ENCODE data around the gene DDX51. TPM values are rescaled to one million over a fixed set of nuclear protein-coding genes. Genes with fewer than 3 reads are reported as not detected.

DDX51 gene, protein sequence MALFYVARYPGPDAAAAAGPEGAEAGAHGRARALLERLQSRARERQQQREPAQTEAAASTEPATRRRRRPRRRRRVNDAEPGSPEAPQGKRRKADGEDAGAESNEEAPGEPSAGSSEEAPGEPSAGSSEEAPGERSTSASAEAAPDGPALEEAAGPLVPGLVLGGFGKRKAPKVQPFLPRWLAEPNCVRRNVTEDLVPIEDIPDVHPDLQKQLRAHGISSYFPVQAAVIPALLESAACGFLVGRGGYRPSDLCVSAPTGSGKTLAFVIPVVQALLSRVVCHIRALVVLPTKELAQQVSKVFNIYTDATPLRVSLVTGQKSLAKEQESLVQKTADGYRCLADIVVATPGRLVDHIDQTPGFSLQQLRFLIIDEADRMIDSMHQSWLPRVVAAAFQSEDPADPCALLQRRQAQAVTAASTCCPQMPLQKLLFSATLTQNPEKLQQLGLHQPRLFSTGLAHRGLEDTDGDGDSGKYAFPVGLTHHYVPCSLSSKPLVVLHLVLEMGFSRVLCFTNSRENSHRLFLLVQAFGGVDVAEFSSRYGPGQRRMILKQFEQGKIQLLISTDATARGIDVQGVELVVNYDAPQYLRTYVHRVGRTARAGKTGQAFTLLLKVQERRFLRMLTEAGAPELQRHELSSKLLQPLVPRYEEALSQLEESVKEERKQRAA
- 9.9 and 16.0 TPM in 2 replicates for total RNA-seq

DNA sequence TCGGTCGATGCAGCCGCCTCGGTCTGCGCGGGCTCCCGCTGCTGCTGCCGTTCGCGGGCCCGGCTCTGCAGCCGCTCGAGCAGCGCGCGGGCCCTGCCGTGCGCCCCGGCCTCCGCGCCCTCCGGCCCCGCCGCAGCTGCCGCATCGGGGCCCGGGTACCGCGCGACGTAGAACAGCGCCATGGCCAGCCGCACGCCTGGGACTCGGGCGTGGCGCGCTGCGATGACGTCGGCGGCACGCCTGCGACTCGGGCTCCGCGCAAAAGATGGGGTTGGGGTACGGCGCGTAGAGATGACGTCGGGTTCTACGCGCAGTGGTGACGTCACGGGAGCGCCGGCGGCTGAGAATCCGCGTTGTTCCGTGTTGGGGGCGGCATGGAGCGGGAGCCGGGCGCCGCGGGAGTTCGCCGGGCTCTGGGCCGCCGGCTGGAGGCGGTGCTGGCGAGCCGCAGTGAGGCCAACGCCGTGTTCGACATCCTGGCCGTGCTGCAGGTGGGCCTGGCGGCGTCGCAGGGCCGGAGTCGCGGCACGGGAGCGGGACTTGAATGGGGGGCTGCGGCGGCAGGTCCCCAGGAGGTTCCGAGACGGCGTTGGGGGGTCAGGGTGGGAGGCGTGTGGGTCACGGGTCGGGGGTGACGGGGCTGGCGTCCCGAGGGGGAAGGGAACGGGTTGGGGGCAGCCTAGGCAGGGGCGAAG lies at the start of gene DDX51, which contains the start of gene NOC4L:
Gene DDX51 (minus strand): TSS at position 205 of the 695 bp plus-strand sequence. CDS start 23 bp downstream, at position 182.
Gene NOC4L (plus strand): TSS at position 343 of the 695 bp plus-strand sequence. CDS start 32 bp downstream, at position 375.
- peak; percentile 47 for DNase-seq (ENCODE audit: extremely low read depth, low read depth, low spot score)

DNA sequence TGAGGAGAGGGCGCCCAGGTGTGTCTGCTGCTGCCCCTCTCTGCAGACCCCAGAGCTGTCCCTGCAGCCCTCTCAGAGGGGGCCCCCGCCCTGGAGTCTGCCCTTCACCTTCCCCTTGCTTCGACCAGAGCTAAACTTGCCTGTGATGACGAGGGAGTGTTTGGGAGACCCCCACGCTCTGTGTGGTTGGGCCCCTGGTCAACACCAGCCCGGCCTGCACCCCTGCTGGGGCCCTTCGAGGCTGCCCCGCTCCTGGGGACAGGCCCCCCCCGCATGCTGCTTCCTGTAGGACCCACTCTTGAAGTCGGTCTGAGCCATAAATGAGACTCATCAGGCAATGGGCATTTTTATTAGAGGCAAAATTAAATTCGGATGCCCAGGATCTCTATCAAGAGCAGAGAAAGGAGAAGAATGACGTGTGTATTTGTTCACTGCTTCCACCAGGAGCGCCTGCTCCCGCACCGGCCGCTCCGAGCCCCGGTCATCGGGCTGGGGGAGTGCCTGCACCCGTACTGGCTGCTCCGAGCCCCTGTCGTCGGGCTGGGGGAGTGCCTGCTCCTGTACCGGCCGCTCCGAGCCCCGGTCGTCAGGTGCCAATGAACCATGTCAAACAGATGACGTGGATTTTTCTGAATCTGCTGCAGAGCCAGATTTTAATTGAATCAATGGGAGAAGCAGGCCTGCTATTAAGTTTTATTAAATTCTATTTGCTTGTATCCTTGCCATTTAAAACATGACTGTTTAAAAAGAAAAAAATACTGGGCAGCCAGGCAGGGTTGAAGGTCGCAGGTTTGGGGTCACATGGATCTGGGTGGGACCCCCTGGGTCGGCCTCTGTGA lies 47.8 kb upstream of the DDX51 start:
- no peak for DNase-seq (ENCODE audit: extremely low read depth, low read depth, low spot score)

DNA sequence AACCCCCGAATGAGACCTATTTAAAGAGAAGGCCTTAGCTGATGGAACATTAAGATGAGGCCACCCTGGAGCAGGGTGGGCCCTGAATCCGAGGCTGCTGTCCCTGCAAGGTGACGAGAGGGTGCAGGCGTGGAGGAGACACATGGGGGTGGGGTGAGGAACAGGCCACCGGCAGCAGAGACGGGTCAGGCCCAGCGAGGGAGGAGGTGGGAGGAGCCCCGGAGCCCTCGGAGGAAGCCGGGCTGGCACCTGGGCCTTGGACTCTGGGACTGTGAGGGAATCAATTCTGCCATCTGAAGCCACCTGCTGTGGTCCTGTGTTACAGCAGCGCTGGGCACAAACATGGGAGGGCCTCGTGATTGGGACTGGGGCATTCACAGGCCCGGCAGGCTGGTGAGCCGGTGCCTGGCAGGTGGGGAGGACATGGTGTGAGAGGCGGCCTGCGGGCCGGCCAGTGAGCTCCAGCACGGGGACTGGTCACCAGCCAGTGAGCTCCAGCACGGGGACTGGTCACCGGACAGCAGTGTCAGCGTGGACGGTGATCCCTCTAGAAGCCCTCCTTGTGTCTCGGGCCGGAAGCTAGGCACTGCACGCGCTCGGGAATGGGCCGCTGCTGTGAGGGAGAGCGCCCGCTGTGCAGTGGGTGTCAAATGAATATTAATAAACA lies 46.8 kb upstream of the DDX51 start:
- no peak for DNase-seq (ENCODE audit: extremely low read depth, low read depth, low spot score)

DNA sequence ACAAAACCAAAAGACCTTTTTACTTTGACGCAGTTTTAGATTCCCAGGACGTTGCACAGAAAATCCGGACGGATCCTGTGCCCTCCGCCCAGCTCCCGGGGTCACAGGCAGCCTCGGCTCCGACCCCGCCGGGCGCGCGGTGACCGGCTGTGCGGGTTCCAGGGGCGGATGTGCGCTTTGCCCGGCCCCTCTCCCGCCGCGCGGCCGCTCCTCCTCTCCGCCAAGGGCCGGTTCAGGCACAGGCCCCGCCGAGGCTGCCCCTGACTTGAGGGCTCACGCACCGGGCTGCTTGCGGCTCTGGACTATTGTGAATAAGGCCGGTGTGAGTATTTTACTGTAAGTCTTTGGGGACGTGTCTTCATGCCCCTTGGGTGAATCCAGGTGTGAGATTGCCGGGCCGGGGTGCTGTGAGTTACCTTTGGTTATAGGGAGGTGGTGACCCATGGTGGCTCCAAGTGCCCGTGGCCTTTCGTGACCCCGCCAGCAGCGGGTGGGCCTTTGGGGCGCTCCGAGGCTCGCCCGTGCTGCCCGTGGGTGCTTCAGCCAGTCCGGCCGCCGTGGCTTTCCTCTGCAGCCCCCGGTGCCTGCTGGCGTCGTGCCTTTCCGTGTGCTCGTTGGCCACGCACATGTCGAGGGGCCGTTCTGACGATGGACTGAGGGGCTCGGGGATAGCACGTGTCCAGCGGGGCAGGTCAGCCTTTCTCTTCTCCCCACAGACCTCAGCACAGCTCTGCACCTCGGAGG lies 46.1 kb upstream of the DDX51 start:
- DNase-seq (ENCODE audit: extremely low read depth, low read depth, low spot score): no peak

DNA sequence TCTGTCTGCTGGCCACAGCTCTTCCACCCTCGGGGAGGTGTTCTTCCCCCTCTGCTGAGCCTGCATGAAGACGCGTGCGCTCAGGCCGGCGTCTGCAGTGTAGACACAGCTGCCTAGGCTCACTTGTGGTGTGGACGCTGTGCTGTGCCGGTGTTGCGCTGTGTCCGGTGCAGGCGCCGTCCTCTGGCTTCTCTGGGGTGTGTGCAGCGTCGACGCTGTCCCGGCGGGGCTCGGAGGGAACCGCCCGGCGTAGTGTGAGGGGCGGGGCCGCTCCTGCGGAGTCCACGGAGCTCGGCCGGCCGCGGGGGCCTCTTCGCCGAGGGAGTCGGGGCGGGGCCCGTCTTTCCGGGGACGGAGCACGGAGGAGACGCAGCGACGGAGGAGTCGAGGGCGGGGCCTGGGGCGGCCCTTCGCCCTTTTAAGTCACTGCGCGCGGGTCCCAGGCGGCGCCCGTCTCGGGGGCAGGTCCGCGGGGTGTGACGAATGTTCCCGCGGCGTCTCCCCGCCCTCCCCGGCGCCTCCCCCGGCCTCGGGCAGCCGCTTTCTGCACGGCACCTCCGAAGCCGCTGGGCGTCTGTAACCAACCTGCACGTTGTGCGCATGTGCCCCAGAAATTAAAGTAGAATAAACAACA lies 45.4 kb upstream of the DDX51 start:
- no peak for DNase-seq (ENCODE audit: extremely low read depth, low read depth, low spot score)

DNA sequence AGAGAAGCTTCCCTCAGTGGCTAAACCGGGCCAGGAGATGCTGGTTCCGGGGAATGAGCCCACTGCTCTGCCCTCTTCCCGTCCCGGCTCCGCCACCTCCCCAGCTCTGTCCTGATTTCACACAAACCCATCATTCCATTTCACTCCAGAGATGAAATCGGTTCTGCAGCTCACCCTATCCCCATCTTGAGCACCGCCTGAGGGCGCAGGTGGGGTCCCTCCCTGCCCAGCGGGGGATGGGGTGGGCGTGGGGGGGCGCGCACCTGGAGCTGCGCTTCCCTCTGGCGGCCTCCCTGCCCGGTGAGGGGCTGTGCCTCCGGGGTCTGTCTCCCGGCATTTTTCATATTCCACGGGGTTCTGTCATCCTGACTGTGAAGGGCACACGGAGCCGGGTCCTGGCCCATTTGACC lies 44.8 kb upstream of the DDX51 start:
- DNase-seq (ENCODE audit: extremely low read depth, low read depth, low spot score): no peak

DNA sequence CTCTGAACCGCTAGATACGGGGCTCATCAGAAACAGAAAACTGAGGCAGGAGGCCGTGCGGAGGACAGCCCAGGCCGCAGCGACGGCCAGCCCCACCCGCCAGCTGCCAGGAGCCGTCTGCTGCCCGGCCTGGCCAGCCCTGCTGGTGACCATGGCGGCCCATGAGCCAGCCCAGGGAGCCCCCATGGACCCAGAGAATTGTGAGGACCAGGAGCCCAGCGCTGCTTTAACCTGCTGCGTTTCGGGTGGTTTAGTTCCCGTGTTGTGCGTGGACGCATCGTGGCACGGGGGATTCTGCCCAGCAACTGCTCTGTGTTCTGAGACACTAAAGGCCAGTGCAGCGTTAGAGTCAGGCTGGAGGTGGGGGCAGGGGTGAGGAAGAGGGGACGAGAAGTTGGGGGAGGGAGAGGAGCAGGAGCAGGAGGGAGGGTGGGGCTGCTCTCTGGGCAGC lies 44.4 kb upstream of the DDX51 start:
- DNase-seq (ENCODE audit: extremely low read depth, low read depth, low spot score): no peak

DNA sequence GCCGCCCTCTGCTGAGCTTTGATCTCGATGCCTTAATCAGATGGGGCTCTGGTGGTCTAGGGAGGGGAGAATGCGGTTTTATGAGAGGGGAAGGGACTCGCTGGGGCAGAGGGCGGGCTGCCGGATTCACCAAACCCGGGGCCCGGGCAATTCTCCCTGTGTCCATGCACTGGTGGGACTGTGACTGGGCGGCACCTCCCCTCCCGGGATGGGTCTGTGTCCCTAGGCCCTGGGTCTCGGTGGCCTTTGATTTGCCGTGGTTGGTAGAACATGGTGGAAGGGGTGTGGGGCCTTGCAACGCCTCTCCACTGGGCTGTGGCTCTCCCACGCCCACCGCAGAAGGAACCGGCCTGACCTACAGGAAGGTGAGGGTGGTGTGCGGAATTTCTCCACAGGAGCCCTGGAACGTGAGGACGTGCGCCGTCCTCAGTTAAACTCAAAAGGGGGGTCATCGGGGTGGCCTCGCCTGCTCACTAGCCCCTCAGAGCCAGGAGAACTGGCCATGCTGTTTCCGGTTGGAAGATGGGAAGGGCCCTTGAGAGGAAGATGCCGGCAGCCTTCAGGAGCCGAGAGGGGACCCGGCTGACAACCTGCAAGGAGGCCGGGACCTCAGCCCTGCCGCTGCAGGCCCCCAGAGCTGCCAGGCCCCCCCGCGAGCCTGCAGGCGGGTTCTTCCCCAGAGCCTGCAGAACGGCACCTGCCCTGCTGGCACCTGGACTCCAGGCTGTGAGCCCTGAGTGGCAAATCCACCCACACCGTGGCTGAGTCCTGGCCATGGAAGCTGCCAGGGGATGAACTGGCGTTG lies 43.7 kb upstream of the DDX51 start:
- no peak for DNase-seq (ENCODE audit: extremely low read depth, low read depth, low spot score)

DNA sequence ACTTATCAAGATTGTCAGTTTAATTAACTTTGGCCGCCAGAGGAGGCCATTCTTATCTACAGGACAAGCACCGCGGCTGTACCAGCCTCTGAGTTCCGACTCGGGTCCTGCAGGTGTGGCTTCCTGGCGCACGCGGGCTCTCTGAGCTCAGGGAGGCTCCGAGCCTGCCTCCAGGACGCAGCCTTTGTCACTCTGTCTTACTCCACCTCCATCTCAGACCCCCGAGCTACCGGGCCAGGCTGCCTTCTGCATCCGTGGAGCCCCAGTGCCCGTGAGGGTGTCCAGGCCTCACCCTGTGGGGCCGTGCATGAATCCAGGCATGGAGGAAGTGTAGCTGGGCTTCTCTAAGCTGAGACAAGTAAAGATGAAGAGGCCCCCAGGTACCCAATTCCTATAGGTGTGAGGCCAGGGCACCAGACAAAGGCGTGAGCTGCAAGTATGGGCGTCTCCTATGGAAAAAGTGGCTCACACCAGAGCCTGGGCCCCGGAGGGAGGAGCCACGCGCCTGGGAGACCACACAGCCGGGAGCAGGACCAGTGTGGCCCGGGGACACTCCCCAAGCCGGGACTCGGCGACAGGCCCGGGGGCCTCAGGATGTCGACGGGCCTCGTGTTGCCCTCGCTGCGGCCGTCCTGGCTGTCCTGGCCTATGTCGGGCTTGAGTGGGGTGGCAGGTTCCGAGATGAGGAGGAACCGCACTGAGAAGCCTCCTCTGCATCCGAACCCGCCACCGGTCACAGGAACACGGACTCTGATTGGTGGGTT lies 42.9 kb upstream of the DDX51 start:
- DNase-seq (ENCODE audit: extremely low read depth, low read depth, low spot score): no peak

DNA sequence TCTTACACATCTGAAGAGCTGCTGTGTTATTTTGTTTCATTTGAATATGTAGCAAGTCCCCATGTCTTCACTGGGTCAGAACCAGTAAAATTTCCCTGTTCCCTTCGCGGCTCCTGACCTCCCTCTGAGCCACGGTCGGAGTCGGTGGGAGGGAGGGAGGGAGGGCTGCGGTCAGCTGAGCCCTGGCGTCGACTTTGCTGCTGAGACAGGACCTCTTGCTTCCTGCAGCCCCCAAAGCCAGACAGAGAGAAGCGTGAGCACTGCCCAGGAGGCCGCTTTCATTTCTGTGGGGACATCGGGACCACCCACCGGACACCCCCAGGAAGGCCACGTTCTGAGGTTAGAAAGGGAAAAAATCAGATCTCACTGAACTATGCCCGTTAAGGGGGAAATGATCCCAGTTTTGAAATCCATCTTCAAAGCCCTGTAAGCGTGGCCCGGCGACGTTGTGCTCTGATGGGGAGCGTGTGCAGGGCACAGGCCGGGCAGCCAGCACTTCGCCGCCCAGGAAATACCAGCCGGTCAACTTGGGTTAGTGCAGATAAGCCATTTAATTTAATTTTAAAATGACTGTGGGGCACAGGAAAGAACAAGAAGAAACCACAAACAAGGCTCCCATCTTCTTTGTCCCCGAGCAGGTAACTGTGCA lies 42.2 kb upstream of the DDX51 start:
- no peak for DNase-seq (ENCODE audit: extremely low read depth, low read depth, low spot score)

DNA sequence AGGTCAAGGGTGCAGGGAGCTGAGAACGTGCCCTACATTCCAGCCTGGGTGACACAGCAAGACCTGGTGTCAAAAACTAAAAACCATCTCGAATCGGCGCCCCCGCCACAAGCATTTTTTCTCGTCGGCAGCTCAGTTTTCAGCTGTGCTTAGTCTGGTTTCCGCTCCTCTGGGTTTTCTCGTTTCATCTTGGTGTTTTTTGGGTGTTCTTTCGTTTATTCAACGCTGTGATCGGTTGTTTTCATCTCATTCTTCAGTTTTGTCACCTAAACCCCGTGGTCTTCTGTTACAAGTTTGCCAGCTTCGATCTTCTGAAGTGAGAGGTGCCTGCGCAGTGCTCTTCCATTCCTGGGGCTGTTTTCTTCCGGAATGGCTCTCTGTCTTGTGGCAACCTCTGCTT lies 41.6 kb upstream of the DDX51 start:
- no peak for DNase-seq (ENCODE audit: extremely low read depth, low read depth, low spot score)

DNA sequence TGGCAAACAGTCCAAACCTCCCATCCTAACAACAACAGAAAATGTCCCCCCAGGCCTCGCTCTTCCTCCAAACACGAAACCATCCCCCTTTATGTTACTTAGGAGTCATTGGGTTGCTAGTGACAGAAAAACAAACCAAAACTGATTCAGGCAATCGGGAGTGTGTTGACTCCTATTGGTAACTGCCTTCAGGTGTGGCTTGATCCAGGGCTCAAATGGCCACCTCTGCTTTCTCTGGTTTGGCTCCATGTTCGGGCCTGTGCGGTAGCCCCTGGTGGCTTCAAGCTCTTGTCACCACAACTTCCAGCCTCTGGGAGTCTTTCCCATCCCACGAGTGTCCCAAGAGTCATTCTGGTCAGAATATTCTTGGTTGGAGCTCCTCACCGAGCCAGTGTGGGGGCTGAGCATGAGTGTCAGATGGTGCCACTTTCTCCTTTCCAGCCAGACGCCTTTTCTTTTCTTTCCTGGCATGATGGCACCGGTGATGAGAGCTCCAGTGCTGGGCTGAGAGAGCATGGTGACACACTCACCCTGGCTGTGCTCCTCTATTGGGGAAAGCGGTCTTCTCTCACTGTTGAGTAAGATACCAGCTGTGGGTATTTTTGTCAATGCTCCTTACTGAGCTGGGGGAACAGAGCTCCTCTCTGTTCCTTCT lies 38.7 kb upstream of the DDX51 start:
- DNase-seq (ENCODE audit: extremely low read depth, low read depth, low spot score): no peak

DNA sequence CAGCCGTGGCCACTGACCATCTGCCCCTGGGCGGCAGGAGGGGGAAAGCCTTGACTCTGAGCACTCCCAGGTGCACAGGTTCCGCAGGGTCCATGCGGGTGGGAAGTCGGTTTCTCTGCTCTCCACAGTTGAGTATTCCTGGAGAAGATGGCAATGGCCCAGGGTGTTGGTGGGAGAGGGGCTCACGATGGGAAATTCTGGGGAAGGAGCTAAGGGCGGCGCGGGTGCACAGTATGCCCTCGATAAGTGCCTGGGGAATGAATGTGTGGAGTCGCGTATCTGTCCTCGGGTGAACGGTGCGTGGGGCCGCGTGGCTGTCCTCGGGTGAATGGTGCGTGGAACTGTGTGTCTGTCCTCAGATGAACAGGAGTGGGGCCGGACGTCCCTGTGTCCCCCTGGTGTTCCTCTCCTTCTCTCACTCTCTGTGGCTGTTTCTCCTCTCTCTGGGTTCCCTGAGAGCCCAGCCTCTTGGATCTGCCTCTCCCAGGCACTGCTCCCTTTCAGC lies 38.1 kb upstream of the DDX51 start:
- no peak for DNase-seq (ENCODE audit: extremely low read depth, low read depth, low spot score)

DNA sequence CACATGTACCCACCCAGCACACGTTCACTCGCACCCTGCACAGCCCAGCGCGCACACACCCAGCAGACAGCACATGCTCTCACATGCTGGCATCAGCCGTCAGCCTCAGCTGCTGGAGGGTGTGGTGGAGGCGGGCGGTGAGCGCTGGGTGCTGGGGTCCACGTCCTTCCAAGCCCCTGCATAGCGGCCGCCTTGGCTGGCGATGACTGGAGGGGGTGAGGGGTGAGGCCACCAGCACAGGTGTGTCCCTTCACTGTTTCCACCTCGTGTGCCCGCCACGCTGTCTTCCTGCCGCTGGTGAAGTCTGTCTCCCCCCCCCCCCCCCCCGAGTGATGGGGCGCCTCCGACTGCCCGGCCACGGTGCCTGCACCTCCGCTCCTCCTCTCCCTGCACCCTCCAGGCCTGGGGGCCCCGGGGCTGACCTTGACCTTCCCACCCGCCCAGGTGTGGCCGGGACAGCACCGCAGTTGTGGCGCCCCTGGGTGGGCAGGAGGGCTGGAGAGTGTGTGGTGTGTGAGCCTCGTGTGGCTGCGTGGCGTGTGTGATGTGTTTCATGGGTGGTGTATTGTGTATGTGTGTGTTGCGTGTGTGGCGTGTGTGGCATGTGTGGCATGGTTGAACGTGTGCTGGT lies 37.6 kb upstream of the DDX51 start:
- no peak for DNase-seq (ENCODE audit: extremely low read depth, low read depth, low spot score)

Data from glomerular endothelial cell (primary cell).